Epithelial cell of proximal tubule (primary cell): ENCODE measurements around the gene MAPKAPK2. TPM values are rescaled to one million over a fixed set of nuclear protein-coding genes. Genes with fewer than 3 reads are reported as not detected.

Experiments
- DNase-seq: peaks from one replicate; pipeline ENCODE4 v3.0.0-alpha.2; 2011; ENCODE audit warnings: low read depth
- H3K4me3 ChIP-seq: 2 replicates; pipeline ENCODE4 v1.5.1; 2011; ENCODE audit warnings: low read depth, mild to moderate bottlenecking, low read length
- total RNA-seq: library from RNA; depleted of rRNA; stranded (reverse); fragments of >200 nt; gene quantifications from 2 replicates; pipeline ENCODE4 v1.2.3, GENCODE V29; 2015
- TF ChIP-seq, protein P1 (sequence below): conservative IDR thresholded peaks from 2 replicates; pipeline ENCODE4 v1.5.1; 2012; ENCODE audit warnings: low read depth, mild to moderate bottlenecking, low read length

Gene MAPKAPK2
- total RNA-seq, 1 donor from 2014 or later = 45.5 TPM

DNA sequence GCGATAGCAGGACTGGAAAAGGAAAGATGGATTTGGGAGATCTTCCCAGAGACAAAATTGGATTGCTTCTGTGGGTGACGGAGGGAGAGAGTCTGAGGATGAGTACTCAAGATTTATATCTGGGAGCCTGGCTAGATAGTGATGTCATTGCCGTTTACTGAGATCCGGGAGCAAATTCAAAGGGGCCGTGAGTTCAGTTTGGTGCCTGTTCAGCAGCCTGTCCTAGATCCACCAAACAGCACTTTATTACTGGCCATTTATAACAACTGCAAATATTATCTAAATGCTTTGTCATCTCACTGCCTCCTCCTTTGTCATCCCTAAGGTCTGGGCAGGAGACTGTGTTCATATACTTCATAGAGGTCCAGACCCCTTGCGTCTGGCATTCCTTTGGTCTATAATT lies 29.2 kb downstream of the MAPKAPK2 start:
- TF ChIP-seq, protein P1, sequence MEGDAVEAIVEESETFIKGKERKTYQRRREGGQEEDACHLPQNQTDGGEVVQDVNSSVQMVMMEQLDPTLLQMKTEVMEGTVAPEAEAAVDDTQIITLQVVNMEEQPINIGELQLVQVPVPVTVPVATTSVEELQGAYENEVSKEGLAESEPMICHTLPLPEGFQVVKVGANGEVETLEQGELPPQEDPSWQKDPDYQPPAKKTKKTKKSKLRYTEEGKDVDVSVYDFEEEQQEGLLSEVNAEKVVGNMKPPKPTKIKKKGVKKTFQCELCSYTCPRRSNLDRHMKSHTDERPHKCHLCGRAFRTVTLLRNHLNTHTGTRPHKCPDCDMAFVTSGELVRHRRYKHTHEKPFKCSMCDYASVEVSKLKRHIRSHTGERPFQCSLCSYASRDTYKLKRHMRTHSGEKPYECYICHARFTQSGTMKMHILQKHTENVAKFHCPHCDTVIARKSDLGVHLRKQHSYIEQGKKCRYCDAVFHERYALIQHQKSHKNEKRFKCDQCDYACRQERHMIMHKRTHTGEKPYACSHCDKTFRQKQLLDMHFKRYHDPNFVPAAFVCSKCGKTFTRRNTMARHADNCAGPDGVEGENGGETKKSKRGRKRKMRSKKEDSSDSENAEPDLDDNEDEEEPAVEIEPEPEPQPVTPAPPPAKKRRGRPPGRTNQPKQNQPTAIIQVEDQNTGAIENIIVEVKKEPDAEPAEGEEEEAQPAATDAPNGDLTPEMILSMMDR = no peak
- DNase-seq = no peak
- H3K4me3 ChIP-seq = no peak overlapping the region

DNA sequence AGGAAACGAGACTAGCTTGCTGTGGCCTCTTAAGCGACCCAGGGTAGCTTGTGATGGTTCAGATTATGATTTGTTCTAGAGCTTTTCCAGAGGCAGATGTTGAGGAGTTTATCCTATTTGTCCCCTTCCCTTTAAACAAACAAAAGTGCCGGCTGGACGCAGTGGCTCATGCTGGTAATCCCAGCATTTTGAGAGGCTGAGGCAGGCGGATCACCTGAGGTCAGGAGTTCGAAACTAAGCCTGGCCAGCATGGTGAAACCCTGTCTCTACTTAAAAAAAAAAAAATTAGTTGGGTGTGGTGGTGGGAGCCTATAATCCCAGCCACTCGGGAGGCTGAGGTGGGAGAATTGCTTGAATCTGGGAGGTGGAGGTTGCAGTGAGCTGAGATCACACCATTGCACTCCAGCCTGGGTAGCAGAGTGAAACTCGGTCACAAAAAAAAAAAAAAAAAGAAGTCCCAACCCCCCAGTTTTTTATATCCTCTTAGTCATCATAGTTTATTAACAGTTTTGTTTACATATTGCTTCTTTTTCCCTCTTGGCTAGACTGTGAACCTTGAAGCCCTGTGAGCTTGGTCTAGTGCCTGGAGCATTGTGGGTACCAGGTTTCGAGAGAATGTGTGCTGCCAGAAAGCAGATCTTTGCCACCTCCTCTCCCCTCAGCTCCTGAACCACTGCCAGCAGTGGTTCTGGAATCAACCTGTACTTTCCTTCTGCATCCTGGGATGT lies 29.8 kb downstream of the MAPKAPK2 start:
- no peak for DNase-seq
- TF ChIP-seq, protein P1 = no peak

DNA sequence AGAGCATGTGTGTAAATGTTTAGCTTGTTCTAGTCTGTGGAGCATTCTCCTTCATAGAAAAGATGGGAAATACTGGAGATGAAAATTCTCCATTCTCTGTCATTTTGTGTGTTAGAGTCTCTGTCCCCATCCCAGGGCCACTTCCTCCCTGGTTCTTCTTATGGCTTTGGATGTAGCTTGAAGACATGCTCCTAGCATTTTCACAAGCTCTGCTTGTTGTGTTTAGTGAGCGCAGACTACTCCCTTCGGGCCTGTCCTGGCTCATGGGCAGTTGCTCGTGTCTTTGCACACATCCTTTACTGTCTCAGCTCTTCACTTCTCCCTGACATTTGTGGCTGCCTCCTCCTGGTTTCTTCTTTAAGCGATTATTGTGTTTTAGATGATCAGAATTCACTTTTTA lies 30.4 kb downstream of the MAPKAPK2 start:
- DNase-seq = no peak
- H3K4me3 ChIP-seq = no peak overlapping the region
- TF ChIP-seq, protein P1 = no peak

More for the DNA sequence above, 29.8 kb downstream of the MAPKAPK2 start:
- no peak overlapping the region for H3K4me3 ChIP-seq

DNA sequence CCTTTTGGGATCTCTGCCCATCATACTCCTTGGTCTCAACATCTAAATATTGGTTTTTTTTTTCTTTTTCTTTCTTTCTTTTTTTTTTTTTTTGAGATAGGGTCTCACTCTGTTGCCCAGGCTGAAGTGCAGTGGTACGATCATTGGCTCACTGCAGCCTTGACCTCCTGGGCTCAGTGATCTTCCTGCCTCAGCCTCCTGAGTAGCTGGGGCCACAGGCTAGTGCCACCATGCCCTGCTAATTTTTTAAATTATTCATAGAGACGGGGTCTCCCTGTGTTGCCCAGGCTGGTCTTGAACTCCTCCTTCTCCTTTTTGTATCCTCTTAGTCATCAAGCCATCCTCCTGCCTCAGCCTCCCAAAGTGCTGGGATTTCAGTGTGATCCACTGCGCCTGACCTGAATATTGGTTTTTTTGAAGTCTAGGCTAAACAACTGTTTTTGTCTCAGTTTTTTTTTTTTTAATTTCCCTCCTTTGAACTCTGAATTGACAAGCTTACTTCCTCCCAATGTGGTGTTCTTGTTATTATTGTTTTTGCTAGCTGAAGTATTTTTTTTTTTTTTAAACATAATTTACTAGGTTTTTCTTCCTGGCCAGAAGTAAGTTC lies 30.9 kb downstream of the MAPKAPK2 start:
- DNase-seq = no peak
- TF ChIP-seq, protein P1 = no peak
- H3K4me3 ChIP-seq = no peak overlapping the region

DNA sequence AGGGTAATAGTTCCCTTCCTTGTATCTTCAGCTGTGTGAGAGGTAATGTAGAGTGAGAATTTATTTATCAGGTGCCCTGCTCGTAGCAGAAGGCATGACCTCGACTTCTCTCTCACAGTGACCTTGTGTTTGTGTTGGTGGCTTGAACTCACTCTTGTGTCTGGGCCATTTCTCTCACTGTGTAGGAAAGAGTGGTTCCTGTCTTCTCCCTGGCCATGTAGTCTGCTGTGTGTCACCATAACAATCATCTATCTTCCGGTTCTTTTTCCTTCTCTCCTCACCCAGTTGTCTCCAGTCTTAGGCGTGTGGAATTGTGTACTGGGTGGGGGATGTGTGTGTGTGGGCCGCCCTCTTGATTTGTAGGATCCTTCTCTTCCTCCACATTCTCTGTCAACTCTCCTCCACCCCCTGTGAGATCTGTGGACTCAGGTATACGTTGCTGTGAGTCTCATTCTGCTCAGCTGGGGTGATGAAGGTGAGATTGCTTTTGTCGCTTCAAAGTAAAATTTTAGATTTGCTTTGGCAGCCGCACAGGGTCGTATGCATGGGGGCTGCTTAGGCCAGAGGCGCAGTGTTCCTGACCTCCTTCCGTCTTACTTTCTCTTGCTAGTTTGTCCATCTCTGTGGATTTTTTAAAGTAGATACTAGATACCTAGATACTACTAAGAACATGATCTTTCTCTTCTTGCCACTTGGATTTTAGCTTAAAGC lies 31.6 kb downstream of the MAPKAPK2 start:
- TF ChIP-seq, protein P1 = no peak
- DNase-seq = no peak
- no peak overlapping the region for H3K4me3 ChIP-seq

DNA sequence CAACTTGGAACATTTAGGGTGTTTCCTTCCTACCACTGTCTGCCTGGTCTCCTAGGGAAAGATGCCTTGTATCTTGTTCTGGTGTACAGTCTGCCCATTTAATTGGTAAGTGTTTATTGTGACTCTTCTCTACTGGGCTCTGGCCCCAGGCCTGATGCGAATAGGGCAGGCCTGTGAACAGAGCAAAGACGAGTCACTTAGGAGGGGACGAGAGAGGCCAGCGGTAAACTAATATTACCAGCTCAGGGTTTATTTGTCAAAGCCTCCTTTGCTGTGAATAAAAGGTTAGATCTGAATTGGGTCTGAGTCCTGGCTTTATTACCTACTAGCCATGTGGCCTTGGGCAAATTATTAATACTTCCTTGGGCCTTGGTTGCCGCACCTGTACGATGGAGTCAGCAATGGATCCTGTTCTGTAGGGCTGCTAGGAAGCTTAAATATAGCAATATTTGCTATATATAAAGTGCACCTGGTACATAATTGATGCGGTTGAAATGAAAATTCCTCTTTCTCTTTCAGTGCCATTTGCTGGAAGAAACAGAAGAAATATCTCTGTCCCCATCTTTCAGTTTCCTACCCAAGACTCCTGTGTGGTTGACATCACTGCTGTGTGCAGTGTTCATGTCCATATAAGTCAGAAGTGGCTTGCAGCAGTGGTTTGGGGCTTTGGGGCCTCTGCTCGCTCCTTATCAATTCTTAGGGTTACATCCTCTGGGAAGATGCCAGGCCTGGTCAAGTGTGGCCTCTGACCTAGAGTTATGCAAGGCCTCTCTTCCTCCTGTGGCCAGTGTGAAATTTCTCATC lies 32.4 kb downstream of the MAPKAPK2 start:
- no peak overlapping the region for H3K4me3 ChIP-seq
- TF ChIP-seq, protein P1 = no peak
- no peak for DNase-seq
